Suppressor macrophage (primary cell): ENCODE data around the gene KRT78.

Experiments used
- DNase-seq, 4 experiments: peaks; one replicate each; pipeline ENCODE4 v3.0.0-alpha.2; 2020 to 2022

Gene KRT78

DNA sequence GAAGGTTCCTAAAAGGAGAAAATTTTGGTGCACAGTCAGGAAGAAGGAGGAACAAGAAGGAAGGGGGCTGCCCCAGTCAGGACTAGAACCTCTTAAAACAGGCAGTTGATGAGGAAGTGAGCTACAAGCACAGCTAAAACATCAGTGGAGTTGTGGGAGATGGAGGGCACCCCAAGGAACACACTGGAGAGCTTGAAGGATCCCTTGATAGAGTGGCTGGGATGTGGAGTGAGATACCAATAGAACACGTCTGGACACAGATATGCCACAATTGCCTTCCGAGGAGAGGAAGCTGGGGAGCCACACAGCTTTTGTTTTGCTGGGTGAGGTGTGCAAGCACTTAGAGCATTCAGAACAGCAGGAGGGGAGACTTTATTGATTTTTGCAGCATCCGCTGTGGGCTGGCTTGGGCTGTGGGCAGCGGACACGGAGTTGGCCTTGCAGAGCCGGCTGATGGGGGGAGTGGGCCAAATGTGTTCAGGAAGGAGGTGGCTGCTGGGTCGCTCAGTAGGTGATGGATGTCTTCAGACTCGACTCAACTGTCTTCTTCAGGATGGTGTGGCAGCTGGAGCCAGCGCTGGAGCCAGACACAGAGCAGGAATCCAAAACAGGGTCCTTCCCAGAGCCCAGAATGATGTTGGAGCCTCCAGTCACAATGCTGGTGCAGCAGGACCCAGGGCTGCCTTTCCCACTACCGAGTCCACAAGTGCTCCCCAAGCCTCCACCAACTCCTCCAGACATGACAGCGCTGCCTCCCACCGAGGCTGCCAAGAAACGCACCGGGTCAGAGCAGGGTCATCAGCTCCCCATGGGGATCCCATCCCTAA, 10.0 kb downstream of the KRT78 start:
- peak; percentile 56 to 74 (median 71) for DNase-seq

DNA sequence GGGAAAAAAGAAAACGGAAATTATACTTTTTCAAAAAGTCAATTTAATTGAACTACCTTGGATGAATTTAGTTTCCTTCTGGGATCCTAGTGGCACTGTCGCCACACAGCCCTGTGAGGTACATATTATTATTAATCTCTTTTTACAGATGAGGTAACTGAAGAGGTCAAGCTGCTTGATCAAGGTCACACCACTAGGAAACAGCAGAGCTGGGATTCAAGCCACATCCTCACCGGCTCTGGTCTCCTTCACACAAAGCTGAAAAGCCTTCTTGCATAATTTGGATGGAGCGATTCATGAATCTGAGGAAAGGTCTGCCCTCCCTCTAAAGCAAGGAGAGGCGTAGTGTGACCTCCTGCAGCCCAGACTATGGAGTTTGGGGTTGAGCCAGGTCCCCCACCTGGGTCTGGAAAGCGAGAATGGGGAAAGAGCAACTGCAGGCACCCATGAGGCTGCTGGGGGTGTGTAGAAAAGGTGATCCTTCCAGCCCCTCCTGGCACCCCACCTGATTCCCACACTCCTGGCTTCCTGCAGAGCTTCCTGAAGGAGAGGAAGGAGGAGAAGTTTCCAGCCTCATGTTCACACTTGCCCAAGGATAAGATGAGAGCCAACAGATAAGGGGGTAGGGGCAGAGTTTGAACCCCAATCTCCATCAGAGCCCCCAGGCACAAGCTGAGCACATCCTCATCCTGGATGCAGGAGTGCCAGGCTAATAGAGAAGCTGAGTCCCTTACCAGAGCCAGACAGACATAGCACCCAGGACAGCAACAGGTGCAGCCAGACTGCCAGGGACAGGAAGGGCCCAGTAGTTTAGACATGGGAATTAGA, 10.8 kb downstream of the KRT78 start:
- DNase-seq = peak in 1 of 4 experiments; percentile 20

DNA sequence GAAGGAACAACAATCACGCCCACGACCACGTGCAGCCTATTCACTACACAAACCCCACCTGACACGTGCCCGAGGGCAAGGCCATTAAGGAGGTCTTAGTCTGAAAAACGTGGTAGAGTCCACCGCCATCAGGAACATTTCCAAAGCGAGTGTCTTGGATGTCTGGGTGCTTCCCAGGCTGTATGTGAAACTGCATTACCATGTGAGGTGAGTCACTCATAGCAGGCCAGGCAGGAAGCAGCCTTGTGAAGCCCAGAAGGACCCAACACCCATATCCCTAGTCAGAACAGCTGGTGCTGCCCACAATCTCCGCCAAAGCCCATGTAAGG, 11.4 kb downstream of the KRT78 start:
- peak; percentile 62 to 82 (median 76) for DNase-seq

DNA sequence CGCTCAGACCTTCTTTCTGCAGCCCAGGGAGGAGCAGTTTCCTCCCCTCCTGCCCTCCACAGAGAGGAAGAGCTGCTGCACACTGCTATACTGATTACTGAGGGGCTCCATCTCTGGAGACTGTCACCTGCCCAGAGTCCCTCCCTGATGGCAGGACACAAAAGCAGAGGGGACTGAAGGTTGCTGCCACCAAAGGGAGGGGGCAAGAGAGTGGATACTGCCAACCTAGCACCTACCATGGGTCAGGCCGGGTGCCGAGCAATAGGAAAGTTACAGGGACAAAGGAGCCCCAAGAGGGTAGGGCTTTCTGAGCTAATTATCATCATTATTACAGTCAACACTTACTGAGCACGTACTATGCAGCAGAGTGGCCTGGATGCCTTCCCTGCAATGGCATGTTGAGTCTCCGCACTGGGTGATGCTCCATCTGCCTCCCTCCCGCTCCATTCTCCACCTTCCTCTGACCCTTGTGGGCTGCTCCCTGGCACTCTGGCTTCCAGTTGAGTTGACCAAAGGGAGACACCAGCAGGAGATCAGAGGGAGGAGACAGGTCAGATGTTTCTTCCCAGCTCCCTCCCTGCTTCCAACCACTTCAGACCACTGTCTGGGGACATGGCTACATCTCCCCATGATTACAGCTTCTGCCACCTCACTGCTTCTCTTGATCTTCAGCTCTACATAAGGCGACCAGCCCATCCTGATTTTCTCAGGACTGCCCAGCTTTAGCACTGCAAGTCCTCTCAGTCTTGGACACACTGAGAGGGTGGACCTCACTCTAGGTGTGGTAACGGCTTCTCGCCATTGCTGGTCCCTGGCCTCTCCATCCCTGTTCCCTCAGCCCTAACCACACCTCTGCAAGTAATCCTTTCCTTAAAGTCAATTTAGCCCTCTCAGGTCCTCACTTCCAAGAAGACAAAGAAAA, 12.0 kb downstream of the KRT78 start:
- no peak for DNase-seq

DNA sequence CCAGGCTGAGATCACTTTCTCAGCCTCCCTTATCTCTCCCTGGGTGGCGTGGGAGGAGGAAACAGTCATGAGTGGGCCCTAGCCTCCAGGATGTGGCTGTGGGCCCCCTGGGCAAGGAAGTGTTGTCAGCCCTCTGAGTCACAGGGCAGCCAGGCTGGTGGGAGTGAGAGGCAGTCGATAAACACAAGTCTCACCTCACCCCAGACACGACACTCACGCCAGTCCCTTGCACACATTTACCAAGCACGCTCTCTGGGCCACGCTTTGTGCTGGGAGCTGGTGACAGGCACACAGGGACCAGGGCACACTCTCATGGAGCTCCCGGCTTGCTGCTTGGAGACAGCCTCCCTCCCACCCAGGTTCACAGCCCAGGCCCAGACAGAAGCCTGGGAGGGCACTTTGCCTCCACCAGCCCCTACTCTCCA, 12.7 kb downstream of the KRT78 start:
- peak; percentile 82 to 91 (median 90) for DNase-seq

DNA sequence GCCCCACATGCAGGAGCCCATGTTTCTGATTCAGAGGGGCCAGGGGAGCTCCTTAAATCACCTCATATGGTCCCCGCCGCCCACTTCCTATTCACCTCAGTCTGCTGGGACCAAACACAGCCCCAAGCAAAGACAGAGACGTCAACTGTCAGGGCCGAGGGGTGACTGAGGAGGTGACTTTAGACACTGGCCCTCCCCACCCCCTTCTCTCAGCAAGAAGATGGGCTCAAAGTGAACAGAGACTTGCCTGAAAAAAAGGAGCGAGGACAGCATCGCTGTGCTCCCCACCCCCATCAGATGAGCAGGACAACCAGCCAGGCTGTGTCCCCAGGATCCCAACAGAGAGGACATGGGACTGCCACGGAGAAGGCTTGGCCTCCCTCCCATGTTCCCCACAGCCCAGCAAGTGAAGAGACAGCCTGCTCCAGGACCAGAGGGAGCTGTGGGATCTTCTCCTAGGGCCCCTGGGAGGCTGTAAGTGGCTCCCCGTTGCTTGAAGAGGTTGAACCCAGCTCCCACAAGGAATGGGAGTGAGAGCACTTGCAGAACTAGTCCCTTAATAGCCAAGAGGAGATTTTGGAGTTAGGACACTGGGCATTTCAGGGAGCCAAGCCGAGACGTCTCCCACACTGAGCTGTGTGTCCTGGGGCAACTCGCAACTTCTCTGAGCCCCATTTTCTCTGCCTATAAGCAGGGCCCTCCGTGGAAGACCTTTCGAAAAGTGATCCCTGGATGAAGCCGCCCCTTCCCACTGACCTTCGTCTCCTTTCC, 13.3 kb downstream of the KRT78 start:
- DNase-seq = peak in 1 of 4 experiments; percentile 24

DNA sequence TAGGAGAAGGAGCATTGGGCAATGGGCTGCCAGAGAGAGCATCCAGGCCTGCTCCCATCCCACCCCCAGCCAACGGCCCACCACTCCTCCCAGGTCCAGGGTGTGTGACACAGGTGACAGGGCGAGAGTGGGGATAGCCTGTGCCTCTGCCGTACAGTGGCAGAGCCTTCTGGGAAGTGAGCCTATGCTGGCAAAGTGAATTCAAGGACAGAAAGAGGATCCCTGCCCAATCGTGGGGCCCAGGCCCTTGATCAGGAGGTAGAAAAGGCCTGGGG, 14.1 kb downstream of the KRT78 start:
- no peak for DNase-seq

DNA sequence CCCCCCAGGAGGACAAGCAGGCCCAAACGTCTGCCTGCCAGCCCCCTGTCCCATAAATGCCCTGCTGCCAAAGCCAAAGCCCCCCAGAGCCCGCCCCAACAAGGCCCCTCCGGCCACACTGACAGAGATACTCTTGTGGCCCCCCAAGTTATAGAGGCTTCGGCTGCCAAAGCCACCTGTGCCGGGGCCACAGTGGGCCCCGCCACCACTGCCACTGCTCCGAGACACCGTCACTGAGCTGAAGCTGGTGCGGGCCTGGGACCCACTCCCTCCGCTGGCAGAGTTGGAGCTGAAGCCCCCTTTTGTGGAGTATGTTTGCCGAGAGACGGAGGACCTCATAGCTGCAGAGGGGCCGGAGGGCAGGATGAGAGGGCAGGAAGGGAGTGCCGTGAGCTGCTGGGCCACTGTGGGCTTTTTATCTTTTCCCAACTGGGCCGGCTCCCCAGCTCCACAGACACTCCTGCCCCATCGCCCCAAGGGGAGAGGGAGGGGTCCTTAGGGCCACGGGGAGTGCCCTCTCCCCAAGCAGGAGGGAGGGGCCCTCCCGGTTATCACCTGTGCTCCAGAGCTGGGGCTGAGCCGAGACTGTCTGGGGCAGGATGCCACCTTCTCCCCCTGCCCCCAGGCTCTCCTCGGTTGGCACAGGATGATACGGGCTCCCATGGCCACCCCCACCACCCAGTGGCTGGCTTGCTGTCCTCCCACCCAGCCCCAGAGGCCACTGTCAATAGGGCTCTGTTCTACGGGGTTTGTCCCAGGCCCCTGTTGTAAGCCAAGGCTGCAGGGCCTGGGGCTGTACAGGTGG, 14.7 kb downstream of the KRT78 start, which contains the start of gene KRT79:
Gene KRT79, minus strand, starts transcription at position 390 of the 805 bp plus-strand sequence. Its CDS starts 51 bp downstream, at position 339.
- no peak for DNase-seq

DNA sequence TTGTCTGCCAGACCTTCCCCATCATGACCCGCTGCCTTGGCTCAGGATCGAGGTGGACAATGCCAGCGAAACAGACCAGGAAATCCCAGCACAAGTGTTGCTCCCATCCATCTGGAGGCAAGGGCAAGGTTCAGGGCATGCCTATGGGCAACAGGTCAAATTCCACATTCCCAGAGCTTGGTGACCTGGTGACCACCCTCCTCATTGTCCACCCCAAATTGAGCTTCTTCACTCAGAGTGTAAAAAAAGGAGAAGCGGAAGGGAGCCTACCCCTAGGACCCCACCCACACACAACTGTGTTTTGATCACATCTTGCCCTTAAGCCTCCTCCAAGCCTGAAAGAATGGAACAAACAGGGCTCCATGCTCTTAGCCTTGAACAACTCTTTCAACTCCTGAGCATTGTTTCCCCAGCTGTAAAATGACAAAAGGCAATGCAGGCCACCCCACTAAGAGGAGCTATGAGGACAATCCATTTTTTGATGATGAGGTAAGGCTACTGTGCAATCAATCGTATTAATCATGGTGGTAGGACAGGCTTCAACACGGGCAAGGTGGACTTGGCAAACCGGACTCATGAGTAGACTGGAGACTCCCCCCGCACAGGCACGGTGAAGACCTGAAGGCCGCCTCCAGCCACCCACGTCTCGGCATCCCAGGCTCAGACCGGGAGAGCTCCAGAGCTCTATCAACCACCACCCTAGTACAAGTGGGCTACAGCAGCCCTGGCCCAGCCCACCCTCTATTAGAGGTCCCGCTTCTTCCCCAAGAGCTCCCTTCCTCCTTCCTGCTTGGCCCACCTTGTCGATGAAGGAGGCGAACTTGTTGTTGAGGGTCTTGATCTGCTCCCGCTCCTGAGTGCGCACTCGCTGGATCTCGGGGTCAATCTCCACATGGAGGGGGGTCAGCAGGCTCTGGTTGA, 15.5 kb downstream of the KRT78 start:
- DNase-seq = peak; percentile 40 to 69 (median 65)

DNA sequence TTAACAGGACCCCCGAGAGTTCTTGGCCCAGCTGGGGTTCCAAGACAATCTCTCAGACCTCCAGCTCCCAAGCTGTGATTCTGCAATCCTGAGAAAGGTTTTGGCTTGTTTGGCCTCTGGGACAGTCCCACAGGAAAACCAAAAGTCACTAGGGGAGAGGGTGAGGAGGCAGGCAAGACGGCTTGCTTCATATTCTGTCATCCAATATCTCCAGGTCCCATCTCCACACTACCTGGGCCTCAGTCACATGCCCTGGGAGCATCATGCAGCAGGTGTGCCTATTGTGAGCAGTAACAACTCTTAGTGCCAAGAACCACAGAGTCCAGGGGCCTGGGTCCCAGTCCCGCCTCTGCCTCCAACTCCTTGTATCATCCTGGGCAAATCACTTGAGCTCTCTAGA, 16.3 kb downstream of the KRT78 start:
- DNase-seq = no peak

DNA sequence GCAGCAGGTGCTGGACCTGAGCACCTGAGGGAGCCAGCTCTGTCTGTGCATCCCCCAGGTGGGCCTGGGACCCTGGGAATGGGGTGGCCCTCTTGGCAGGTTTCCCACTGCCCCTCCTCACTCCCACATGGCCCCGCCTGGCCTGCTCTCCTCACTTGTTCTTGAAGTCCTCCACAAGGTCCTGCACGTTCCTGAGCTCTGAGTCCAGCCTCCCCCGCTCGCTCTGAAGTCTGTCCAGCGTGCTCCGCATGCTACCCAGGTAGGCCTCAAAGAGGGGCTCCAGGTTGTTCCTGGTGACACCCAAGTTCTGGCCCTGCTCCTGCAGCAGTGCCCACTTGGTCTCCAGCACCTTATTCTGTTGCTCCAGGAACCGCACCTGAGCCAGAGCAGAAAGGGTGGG, 17.5 kb downstream of the KRT78 start:
- DNase-seq = no peak

DNA sequence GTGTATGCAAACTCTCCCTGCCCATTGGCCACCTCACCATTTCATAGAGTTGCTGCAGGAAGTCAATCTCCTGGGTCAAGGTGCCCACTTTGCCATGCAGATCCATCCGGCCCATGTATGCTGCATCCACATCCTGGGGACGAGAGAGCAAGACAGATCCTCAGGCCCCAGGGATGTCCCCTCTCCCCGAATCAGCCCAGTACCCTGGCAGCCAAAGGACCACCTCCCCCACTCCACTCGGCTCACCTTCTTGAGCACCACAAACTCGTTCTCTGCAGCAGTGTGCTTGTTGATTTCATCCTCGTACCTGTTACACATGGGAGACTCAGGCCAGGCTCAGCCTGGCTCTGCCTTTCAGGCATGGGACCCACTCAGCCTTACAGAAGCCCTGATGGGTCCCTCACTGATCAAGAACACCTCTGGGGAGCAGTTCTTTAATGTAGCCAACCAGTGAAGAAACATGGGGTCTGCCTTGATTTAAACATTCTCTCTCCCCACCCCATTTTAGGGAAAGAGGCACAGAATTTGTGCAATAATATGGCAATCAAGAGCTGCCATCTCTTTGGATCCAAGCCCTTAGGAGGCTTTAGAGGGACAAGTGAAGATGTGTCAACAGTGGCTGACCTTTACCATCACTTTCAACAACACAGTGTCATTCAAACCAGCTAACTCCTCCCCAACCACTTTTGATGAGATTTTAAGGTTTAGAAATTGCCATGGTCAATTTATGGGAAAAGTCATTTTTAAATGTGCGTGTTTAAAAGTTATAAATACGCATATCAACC, 18.6 kb downstream of the KRT78 start:
- peak in 3 of 4 experiments; percentile 28 to 63 (median 59) for DNase-seq

DNA sequence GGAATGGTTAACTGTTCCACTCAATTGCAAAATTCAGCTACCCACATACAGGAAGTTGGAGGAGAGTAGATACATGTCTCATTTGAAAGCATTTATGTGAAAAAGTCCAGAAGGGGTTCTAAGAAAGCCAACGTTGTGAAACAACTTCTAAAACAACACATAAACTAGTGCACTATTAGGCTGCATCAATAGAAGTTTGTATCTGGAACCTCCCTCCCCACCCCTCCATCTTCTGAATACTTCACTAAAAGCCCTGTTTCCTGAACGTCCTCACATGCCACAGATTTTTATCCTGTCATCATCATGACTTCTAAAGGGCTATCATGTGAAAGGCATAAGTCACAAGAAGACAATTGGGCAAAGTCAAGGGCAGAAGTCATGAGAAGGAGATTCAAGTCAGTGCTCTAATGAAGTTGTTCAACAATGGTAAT, 20.2 kb downstream of the KRT78 start:
- DNase-seq = peak; percentile 64 to 92 (median 80)

DNA sequence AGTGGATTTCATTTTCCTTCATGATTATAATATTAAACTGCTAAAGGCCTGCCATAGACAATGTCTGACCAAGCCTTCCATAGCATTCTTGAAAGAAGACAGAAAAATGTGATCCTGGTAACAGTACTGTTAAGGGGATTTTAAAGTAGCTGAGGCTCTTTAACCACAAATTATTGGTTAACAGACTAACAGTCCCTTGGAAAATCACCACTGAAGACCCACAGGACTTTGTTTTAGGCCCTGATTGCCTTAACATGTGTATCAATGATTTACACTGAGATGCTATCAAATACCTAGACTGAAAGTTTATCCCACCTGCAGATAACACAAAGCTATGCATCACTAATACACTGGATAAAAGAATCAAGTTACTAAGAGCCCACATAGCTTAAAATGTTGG, 20.6 kb downstream of the KRT78 start:
- no peak for DNase-seq

DNA sequence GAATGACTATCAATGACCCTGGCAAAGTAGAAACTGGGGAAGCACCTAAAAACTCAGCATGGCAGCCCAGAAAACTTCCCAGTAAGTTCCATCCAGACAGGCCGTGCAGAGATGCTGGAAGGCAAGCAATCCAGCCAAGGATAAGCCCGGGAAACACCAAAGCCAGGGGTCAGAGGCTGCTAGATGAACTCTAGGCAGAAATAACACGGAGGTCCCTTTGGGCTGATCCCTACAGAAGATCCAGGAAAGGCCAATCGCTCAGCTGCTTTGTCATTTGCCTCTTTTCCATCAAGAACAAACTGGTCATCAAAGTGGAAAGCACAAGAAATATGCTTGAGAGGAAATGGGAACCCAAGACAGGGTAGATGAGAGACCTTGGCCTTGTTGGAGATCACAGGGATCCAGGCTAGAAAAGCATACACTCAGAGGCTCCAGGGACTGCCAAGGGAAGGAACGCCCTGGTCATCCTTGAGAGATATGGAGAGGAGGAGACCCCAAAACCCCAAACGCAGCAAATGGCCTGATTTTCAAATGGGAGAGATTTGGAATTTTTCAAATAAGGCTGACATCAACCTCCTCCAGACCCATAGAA, 21.2 kb downstream of the KRT78 start:
- no peak for DNase-seq

DNA sequence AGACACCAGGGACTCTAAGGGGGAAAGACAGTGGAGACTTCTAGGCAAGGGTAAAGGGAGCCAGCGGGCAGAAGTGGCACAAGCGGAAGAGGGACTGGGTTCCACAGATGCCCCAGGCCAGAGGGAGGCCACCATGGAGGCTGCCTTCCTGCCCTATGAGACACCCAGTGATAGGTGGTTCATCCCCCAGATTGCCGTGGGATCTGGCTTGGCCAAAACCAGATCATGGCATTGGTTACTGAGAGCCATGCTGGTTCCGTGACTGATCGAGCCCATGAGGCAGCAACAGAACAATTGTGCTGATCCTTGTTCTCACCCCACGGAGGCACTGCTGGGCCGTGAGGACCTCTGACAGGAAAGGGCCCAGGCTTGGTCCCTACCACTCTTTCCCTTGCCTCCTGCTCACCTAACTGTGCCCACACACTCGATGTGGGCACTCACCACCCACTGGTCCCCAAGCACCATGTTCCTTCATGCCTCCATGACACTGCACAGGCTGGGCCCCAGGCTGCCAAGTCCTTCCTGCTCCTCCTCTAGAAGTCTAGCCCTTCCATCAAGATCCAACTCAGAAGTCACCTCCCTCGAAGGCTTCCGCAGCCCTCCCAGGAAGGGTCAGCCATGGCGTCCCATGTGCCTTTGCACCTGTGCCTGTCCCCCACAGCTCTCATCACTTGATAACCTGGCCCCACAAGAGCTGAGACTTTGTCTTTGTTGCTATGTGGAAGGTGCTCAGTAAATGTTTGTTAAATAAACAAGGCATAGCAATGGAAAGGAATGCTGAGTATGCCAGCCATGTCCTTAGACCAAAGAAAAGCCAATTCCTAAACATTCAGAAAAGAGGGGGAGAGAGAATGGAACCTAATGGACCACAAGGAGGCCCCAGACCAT, 21.9 kb downstream of the KRT78 start:
- no peak for DNase-seq

DNA sequence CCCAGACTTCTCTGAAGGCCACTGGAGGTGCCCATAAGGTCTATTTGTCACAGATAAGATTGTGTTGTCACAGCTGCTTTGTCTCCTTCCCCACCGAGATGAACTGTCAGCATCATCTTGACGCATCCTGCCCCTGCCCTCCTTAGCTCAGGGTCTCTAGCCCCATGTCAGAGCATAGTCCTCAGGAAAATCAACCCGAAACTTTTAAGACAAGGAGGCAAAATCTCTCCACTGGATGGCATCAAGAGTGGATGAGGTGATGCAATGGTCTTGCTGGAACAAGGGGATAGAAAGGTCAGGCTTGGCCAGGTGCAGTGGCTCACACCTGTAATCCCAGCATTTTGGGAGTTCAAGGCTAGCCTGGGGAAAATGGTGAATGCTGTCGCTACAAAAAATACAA, 22.8 kb downstream of the KRT78 start:
- no peak for DNase-seq
